Liver (tissue), 3 donors: Measurements from ENCODE around the gene PAPSS1.

Source experiments
- EGR1 ChIP-seq, 2 donors: IDR thresholded peaks; 2 replicates each; pipeline ENCODE4 v1.6.1; 2016 to 2018; ENCODE audit warnings: antibody characterized with exemption in 2 of 2, low read depth in 2 of 2
- FOXA2 ChIP-seq: IDR thresholded peaks from 2 replicates; pipeline ENCODE4 v1.6.1; 2016; ENCODE audit warnings: antibody characterized with exemption
- HNF4A ChIP-seq, 2 donors: conservative IDR thresholded peaks; 2 replicates each; pipeline ENCODE4 v1.6.1; 2016; ENCODE audit warnings: antibody characterized with exemption in 2 of 2, mild to moderate bottlenecking in 2 of 2
- JUND ChIP-seq, 2 donors: IDR thresholded peaks; 2 replicates each; pipeline ENCODE4 v1.6.1; 2016; ENCODE audit warnings: antibody characterized with exemption in 2 of 2
- MAX ChIP-seq: IDR thresholded peaks from 2 replicates; pipeline ENCODE4 v1.6.1; 2016; ENCODE audit warnings: antibody characterized with exemption
- NR2F2 ChIP-seq: IDR thresholded peaks from 2 replicates; pipeline ENCODE4 v1.6.1; 2016; ENCODE audit warnings: antibody characterized with exemption
- RAD21 ChIP-seq, 2 donors: IDR thresholded peaks; 2 replicates each; pipeline ENCODE4 v1.6.1; 2016; ENCODE audit warnings: antibody characterized with exemption in 2 of 2, mild to moderate bottlenecking in 2 of 2
- SP1 ChIP-seq: IDR thresholded peaks from 2 replicates; pipeline ENCODE4 v1.6.1; 2018; ENCODE audit warnings: antibody characterized with exemption, mild to moderate bottlenecking
- TF ChIP-seq, protein P1 (sequence below): fragments of 150-350 bp; IDR thresholded peaks from 2 replicates; pipeline ENCODE4 v1.5.1; 2017; ENCODE audit warnings: improper control_type of control experiment, low read depth, low read length; ENCODE audit not compliant: missing input control
- TF ChIP-seq, protein P2 (sequence below): IDR thresholded peaks from 2 replicates; pipeline ENCODE4 v1.6.1; 2016; ENCODE audit warnings: antibody characterized with exemption, mild to moderate bottlenecking
- donor health status: healthy.
- donor health status: healthy.

GRCh38 chr4:107683873-107684272, 36.2 kb downstream of the PAPSS1 start:
- TF ChIP-seq, protein P1, sequence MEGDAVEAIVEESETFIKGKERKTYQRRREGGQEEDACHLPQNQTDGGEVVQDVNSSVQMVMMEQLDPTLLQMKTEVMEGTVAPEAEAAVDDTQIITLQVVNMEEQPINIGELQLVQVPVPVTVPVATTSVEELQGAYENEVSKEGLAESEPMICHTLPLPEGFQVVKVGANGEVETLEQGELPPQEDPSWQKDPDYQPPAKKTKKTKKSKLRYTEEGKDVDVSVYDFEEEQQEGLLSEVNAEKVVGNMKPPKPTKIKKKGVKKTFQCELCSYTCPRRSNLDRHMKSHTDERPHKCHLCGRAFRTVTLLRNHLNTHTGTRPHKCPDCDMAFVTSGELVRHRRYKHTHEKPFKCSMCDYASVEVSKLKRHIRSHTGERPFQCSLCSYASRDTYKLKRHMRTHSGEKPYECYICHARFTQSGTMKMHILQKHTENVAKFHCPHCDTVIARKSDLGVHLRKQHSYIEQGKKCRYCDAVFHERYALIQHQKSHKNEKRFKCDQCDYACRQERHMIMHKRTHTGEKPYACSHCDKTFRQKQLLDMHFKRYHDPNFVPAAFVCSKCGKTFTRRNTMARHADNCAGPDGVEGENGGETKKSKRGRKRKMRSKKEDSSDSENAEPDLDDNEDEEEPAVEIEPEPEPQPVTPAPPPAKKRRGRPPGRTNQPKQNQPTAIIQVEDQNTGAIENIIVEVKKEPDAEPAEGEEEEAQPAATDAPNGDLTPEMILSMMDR, result no peak
- TF ChIP-seq RAD21 (IDR thresholded peaks at IDR 0.05) (no peak), JUND (IDR thresholded peaks at IDR 0.05) (no peak), HNF4A (conservative IDR thresholded peaks at IDR 0.05) (peak in 1 of 2 donors; percentile 10), EGR1 (IDR thresholded peaks at IDR 0.05; ENCODE audit: low read depth in 2 of 2) (no peak), SP1 (no peak), FOXA2 (peak; percentile 17), NR2F2 (no peak), MAX (no peak)
- TF ChIP-seq, protein P2, sequence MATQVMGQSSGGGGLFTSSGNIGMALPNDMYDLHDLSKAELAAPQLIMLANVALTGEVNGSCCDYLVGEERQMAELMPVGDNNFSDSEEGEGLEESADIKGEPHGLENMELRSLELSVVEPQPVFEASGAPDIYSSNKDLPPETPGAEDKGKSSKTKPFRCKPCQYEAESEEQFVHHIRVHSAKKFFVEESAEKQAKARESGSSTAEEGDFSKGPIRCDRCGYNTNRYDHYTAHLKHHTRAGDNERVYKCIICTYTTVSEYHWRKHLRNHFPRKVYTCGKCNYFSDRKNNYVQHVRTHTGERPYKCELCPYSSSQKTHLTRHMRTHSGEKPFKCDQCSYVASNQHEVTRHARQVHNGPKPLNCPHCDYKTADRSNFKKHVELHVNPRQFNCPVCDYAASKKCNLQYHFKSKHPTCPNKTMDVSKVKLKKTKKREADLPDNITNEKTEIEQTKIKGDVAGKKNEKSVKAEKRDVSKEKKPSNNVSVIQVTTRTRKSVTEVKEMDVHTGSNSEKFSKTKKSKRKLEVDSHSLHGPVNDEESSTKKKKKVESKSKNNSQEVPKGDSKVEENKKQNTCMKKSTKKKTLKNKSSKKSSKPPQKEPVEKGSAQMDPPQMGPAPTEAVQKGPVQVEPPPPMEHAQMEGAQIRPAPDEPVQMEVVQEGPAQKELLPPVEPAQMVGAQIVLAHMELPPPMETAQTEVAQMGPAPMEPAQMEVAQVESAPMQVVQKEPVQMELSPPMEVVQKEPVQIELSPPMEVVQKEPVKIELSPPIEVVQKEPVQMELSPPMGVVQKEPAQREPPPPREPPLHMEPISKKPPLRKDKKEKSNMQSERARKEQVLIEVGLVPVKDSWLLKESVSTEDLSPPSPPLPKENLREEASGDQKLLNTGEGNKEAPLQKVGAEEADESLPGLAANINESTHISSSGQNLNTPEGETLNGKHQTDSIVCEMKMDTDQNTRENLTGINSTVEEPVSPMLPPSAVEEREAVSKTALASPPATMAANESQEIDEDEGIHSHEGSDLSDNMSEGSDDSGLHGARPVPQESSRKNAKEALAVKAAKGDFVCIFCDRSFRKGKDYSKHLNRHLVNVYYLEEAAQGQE, result no peak
